ENCODE data around the gene TSPO.
"Not testable (repeated sequence)": the region's sequence is repeated elsewhere in the genome, so short reads cannot be mapped to it uniquely, and the experiment has no call there.

Gene TSPO

GRCh38 chr22:43129426-43130425, 21.6 kb upstream of the TSPO start:
- DNase-seq (ENCODE audit: low read depth in 2 of 3, low spot score in 2 of 3), result no peak

- no peak for DNase-seq (ENCODE audit: low read depth in 2 of 3, low spot score in 2 of 3)
Measured at GRCh38 chr22:43131773-43132501, 19.4 kb upstream of the TSPO start.

- no peak for DNase-seq (ENCODE audit: low read depth in 2 of 3, low spot score in 2 of 3)
Measured at GRCh38 chr22:43133401-43133800, 18.0 kb upstream of the TSPO start.

- no peak for DNase-seq (ENCODE audit: low read depth in 2 of 3, low spot score in 2 of 3)
Measured at GRCh38 chr22:43134553-43134952, 16.8 kb upstream of the TSPO start.

GRCh38 chr22:43135565-43135964, 15.8 kb upstream of the TSPO start:
- no peak for DNase-seq (ENCODE audit: low read depth in 2 of 3, low spot score in 2 of 3)

GRCh38 chr22:43136255-43136654, 15.1 kb upstream of the TSPO start:
- DNase-seq (ENCODE audit: low read depth in 2 of 3, low spot score in 2 of 3), result no peak

- DNase-seq (ENCODE audit: low read depth in 2 of 3, low spot score in 2 of 3), result no peak
Measured at GRCh38 chr22:43136801-43137200, 14.6 kb upstream of the TSPO start.

GRCh38 chr22:43142880-43143562, 8.3 kb upstream of the TSPO start, which contains the start of gene MCAT:
TSS of gene MCAT (minus strand) at chr22:43143398. CDS start at chr22:43143348, 50 bp downstream.
- DNase-seq (ENCODE audit: low read depth in 2 of 3, low spot score in 2 of 3), result peak; percentile 64 to 74 (median 73)

- DNase-seq (ENCODE audit: low read depth in 2 of 3, low spot score in 2 of 3), result no peak
Measured at GRCh38 chr22:43144949-43145348, 6.4 kb upstream of the TSPO start.

- DNase-seq (ENCODE audit: low read depth in 2 of 3, low spot score in 2 of 3), result not testable (repeated sequence)
Measured at GRCh38 chr22:43145371-43145770, 6.0 kb upstream of the TSPO start.

GRCh38 chr22:43146332-43146731, 5.0 kb upstream of the TSPO start:
- not testable (repeated sequence) for DNase-seq (ENCODE audit: low read depth in 2 of 3, low spot score in 2 of 3)

GRCh38 chr22:43147821-43148220, 3.5 kb upstream of the TSPO start:
- no peak for DNase-seq (ENCODE audit: low read depth in 2 of 3, low spot score in 2 of 3)

- no peak for DNase-seq (ENCODE audit: low read depth in 2 of 3, low spot score in 2 of 3)
Measured at GRCh38 chr22:43148581-43148980, 2.8 kb upstream of the TSPO start.

- DNase-seq (ENCODE audit: low read depth in 2 of 3, low spot score in 2 of 3), result no peak
Measured at GRCh38 chr22:43150731-43151206, 590 bp upstream of the TSPO start.

GRCh38 chr22:43152003-43152356, 621 bp downstream of the TSPO start:
- DNase-seq (ENCODE audit: low read depth in 2 of 3, low spot score in 2 of 3), result no peak

GRCh38 chr22:43152357-43153071, 1.2 kb downstream of the TSPO start:
- DNase-seq (ENCODE audit: low read depth in 2 of 3, low spot score in 2 of 3), result peak in 2 of 3 experiments; percentile 16 to 26

- DNase-seq (ENCODE audit: low read depth in 2 of 3, low spot score in 2 of 3), result no peak
Measured at GRCh38 chr22:43153899-43154298, 2.5 kb downstream of the TSPO start.

- no peak for DNase-seq (ENCODE audit: low read depth in 2 of 3, low spot score in 2 of 3)
Measured at GRCh38 chr22:43154887-43155536, 3.7 kb downstream of the TSPO start.

- DNase-seq (ENCODE audit: low read depth in 2 of 3, low spot score in 2 of 3), result no peak
Measured at GRCh38 chr22:43155789-43156188, 4.4 kb downstream of the TSPO start.

GRCh38 chr22:43156413-43156812, 5.1 kb downstream of the TSPO start:
- DNase-seq (ENCODE audit: low read depth in 2 of 3, low spot score in 2 of 3), result no peak

Data from activated CD8-positive, alpha-beta memory T cell treated with anti-CD3 and anti-CD28 coated beads for 48 hours (primary cell).